Neural crest cell (in vitro differentiated cells): ENCODE measurements around the gene KNCN. TPM values are rescaled to one million over a fixed set of nuclear protein-coding genes. Genes with fewer than 3 reads are reported as not detected.

ENCODE experiments used
- DNase-seq: peaks from one replicate; pipeline ENCODE4 v3.0.0; 2021; ENCODE audit warnings: low read depth, mixed read lengths, low spot score
- H3K27ac Mint-ChIP-seq: one replicate; pipeline ENCODE4 v1.8.0; 2021; ENCODE audit warnings: mild to moderate bottlenecking, mixed read lengths; ENCODE audit not compliant: unreplicated experiment
- H3K27me3 Mint-ChIP-seq: 2 replicates; pipeline ENCODE4 v1.8.0; 2021; ENCODE audit warnings: low read depth, mild to moderate bottlenecking, mixed read lengths
- H3K36me3 Mint-ChIP-seq: 2 replicates; pipeline ENCODE4 v1.8.0; 2021; ENCODE audit warnings: low read depth, mild to moderate bottlenecking, mixed read lengths
- H3K4me1 Mint-ChIP-seq: 2 replicates; pipeline ENCODE4 v1.8.0; 2021; ENCODE audit warnings: mixed read lengths
- H3K4me3 Mint-ChIP-seq: one replicate; pipeline ENCODE4 v1.8.0; 2021; ENCODE audit warnings: mild to moderate bottlenecking, mixed read lengths
- H3K9me3 Mint-ChIP-seq: 2 replicates; pipeline ENCODE4 v1.8.0; 2021; ENCODE audit warnings: mixed read lengths
- total RNA-seq: library from RNA; stranded (reverse); gene quantifications from 2 replicates; pipeline ENCODE4 v1.2.1, GENCODE V29; 2021
- TF ChIP-seq, protein P1 (sequence below): fragments of 200-600 bp; sonication (generic); conservative IDR thresholded peaks from 2 replicates; pipeline ENCODE4 v1.5.0; 2021; ENCODE audit warnings: antibody characterized with exemption, mild to moderate bottlenecking

The KNCN gene
- total RNA-seq, 1 donor from 2014 or later: not detected

DNA sequence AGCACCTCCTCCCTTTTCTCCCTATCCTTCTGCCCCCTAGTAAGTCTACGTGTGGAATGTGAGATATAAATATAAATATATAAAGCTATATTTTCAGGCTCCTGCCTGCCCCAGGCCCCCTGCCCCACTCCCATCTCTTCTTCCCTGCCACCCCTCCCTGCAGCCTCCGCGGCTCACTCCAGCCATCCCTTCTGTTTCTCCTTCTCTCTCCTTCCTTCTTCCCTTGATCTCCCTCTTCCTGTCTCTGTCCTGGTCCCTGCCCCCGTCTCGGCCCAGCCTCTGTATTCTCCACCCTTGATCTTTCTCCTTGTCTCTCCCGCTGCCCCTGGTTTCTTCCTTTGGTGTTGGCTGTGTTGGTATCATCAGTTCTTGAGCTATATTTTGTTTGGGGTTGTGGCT is 38.7 kb downstream of the KNCN start:
- no peak for DNase-seq
- H3K9me3 Mint-ChIP-seq: no peaks in the 10 kb centered on the region
- H3K36me3 Mint-ChIP-seq: no peaks in the 10 kb centered on the region
- peaks cover 44% of the 10 kb centered on the region for H3K27me3 Mint-ChIP-seq
- TF ChIP-seq, protein P1, sequence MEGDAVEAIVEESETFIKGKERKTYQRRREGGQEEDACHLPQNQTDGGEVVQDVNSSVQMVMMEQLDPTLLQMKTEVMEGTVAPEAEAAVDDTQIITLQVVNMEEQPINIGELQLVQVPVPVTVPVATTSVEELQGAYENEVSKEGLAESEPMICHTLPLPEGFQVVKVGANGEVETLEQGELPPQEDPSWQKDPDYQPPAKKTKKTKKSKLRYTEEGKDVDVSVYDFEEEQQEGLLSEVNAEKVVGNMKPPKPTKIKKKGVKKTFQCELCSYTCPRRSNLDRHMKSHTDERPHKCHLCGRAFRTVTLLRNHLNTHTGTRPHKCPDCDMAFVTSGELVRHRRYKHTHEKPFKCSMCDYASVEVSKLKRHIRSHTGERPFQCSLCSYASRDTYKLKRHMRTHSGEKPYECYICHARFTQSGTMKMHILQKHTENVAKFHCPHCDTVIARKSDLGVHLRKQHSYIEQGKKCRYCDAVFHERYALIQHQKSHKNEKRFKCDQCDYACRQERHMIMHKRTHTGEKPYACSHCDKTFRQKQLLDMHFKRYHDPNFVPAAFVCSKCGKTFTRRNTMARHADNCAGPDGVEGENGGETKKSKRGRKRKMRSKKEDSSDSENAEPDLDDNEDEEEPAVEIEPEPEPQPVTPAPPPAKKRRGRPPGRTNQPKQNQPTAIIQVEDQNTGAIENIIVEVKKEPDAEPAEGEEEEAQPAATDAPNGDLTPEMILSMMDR: no peak
- no peaks in the 10 kb centered on the region for H3K4me1 Mint-ChIP-seq
- H3K27ac Mint-ChIP-seq: no peak overlapping the region
- H3K4me3 Mint-ChIP-seq: no peak overlapping the region

DNA sequence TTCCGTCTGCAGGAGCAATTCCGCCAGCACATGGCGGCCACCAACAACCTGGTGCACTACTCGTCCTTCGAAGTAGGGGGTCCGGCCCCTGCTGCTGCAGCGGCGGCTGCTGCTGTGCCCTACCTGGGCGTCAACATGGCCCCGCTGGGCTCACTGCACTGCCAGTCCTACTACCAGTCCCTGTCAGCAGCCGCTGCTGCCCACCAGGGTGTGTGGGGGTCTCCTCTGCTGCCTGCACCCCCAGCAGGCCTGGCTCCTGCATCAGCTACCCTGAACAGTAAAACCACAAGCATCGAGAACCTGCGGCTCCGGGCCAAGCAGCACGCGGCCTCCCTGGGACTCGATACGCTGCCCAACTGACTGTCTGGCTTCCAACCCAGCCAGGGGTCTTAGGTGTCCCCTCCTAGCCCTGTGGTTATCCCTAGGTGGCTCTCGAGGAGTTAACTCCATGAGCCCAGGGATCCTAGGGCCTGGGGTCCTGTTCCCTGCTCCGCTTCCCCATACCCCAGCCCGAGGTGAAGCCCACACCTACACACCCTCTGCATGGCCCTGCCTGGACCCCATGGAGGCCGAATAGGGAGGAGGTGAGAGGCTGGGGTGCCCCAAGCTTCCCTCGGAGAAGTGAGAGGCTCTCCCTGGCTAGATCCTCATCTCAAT is 39.2 kb downstream of the KNCN start:
- no peak overlapping the region for H3K4me3 Mint-ChIP-seq
- H3K4me1 Mint-ChIP-seq: peaks cover 2% of the 10 kb centered on the region
- TF ChIP-seq, protein P1: no peak
- no peaks in the 10 kb centered on the region for H3K36me3 Mint-ChIP-seq
- no peaks in the 10 kb centered on the region for H3K9me3 Mint-ChIP-seq
- H3K27me3 Mint-ChIP-seq: peaks cover 39% of the 10 kb centered on the region
- H3K27ac Mint-ChIP-seq: no peak overlapping the region
- DNase-seq: no peak

DNA sequence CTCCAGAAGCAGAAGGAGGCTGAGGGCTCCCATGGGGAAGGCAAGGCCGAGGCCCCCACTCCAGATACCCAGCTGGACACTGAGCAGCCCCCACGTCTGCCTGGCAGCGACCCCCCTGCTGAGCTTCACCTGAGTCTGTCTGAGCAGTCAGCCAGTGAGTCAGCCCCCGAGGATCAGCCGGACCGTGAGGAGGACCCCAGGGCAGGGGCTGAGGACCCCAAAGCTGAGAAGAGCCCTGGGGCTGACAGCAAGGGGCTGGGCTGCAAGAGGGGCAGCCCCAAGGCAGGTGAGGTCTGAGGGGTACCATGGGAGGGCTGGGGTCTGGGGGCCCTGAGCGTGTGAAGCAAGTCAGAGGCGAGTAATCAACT is 40.5 kb downstream of the KNCN start:
- H3K27ac Mint-ChIP-seq: no peak overlapping the region
- H3K27me3 Mint-ChIP-seq: peaks cover 26% of the 10 kb centered on the region

DNA sequence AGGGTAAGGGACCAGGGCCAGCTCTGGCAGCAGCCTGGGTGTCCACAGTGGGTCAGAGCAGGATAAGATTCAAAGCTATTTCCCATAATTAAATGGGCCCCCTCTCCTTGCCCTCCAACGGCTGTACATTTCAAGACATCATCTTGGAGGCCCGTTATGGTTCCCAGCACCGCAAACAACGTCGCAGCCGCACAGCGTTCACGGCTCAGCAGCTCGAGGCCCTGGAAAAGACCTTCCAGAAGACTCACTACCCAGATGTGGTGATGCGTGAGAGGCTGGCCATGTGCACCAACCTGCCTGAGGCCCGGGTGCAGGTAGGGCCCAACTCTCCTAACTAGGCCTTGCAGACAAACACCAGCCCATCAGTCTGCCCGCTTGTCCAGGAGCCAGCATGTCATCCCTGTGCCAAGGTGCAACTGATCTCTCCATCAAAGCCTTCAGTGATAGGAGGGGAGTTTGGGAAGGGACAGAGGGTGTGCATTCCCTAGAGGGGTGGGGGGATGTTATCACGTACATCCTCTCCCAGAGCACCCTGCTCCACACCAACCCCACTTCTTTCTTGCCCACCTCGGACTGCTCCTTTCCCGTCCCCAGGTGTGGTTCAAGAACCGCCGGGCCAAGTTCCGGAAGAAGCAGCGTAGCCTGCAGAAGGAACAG is 41.0 kb downstream of the KNCN start:
- no peak for DNase-seq
- Mint-ChIP-seq H3K27ac (no peak overlapping the region), H3K9me3 (no peaks in the 10 kb centered on the region), H3K27me3 (peaks cover 22% of the 10 kb centered on the region), H3K4me1 (peaks cover 7% of the 10 kb centered on the region), H3K4me3 (no peak overlapping the region), H3K36me3 (no peaks in the 10 kb centered on the region)
- TF ChIP-seq, protein P1: no peak

More for the DNA sequence above, 40.5 kb downstream of the KNCN start:
- no peak overlapping the region for H3K4me3 Mint-ChIP-seq
- peaks cover 7% of the 10 kb centered on the region for H3K4me1 Mint-ChIP-seq
- DNase-seq: no peak
- TF ChIP-seq, protein P1: no peak
- H3K36me3 Mint-ChIP-seq: no peaks in the 10 kb centered on the region
- H3K9me3 Mint-ChIP-seq: no peaks in the 10 kb centered on the region

DNA sequence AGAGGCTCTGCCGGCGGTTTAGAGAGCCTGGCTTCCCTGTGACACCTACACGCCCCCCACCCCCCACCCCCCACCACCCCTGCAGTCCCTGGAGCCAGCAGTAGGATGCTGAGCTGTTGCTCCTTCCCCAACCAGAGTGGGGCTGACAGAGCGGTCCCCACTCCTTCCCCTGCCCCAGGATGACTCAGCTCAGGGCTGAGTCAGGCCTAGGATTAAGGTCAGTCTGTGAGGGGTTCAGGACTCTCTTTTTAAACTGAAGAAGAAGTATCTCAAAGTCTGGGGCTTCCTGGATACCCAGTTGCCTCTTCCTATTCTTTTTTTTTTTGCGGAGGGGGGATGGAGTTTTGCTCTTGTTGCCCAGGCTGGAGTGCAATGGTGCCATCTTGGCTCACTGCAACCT is 42.7 kb downstream of the KNCN start:
- TF ChIP-seq, protein P1: no peak

More for the DNA sequence above, 42.7 kb downstream of the KNCN start:
- DNase-seq: no peak
- Mint-ChIP-seq H3K27ac (no peak overlapping the region), H3K4me3 (no peak overlapping the region), H3K27me3 (peaks cover 18% of the 10 kb centered on the region), H3K36me3 (no peaks in the 10 kb centered on the region), H3K9me3 (no peaks in the 10 kb centered on the region), H3K4me1 (peaks cover 7% of the 10 kb centered on the region)
